Upper lobe of left lung (tissue), 4 donors: ENCODE data around the gene VWA1.

Source experiments
- POLR2A ChIP-seq, 4 donors: fragments of 450-650 bp; IDR thresholded peaks; one replicate each; pipeline ENCODE4 v1.5.1; 2016 to 2017; ENCODE audit warnings: antibody characterized with exemption in 4 of 4, mild to moderate bottlenecking in 2 of 4
- POLR2AphosphoS5 ChIP-seq, 2 donors: sonication (generic); formaldehyde crosslinking; IDR thresholded peaks; one replicate each; pipeline ENCODE4 v1.5.1; 2017; ENCODE audit warnings: antibody characterized with exemption in 2 of 2

DNA sequence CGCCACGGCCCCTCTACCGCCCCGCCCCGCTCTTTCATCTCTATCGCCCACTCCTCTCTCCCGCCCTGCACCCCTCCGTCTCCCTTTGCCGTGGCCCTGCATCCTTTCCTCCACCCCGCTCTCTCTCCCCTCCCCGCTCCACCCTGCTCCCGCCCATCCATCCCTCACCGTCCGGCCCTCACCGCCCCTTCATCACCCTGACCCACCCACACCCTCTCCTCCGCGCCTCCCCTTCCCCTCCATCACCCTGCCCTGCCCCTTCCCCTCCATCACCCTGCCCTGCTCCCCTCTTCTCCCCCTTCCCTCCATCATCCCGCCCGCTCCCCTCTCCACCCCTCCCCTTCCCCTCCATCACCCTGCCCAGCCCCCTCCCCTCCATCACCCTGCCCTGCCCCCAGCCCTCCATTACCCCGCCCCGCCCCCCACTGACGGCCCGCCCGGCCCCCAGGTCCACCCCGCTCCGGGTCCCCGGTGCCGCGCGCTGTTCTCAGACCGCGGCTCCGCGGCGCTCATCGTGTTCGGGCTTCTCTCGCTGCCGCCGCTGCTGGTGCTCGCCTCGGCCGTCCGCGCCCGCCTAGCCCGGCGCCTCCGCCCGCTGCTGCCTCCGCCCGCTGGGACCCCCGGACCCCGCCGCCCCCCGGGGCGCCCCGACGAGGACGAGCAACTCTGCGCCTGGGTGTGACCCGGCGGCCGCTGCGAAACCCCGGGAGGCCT is 8.2 kb upstream of the VWA1 start:
- TF ChIP-seq POLR2A (IDR thresholded peaks at IDR 0.05) (no peak), POLR2AphosphoS5 (IDR thresholded peaks at IDR 0.05) (no peak)
